Measurements from ENCODE around the gene DNAJC16. TPM values are rescaled to one million over a fixed set of nuclear protein-coding genes. Genes with fewer than 3 reads are reported as not detected.

DNAJC16 gene
- total and polyA plus RNA-seq, 9 of the 15 experiments (the other 6 are each of a cell fraction or from before 2014, with no cell fraction given), result 6.9 to 16.8 (median 12.8) TPM

DNA sequence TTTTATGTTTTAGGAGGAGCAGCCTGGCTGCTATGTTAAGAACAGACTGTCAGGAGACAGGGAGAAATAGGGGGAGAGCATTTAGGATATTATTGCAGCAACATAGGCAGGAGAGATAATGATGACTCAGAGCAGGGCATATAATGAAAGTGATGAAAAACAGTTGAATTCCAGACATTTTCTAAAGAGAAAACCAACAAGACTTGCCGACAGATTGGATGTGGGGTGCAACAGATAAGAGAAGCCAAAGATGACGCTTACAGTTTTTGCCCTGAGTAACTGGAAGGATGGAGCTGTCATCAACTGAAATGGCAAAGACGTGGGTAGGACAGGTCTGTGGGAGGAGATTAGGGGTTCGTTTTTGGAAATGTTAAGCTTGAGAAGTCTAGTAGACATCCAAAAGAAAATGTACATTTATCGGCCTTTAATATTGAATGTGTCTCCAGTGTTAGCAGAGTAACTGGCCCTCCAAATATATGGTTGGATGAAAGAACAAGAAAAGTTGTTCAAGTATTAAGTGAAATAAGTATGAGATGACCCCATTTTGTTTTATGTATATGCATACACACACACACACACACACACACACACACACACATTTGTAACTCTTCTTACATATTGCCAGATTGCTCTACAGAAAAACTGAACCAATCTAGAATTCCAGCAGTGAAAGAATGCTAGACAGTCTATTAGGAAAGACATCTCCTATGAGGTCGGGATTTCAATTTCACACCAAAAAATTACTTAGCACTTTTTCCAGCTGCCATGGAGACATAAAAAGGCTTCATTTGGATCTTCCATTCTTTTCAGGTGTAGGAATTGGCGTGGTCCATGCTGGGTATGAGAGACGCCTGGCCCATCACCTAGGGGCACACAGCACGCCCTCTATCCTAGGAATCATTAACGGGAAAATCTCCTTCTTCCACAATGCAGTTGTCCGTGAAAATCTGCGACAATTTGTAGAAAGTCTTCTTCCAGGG, 17.2 kb downstream of the DNAJC16 start (continued):
- TF ChIP-seq, protein P1, sequence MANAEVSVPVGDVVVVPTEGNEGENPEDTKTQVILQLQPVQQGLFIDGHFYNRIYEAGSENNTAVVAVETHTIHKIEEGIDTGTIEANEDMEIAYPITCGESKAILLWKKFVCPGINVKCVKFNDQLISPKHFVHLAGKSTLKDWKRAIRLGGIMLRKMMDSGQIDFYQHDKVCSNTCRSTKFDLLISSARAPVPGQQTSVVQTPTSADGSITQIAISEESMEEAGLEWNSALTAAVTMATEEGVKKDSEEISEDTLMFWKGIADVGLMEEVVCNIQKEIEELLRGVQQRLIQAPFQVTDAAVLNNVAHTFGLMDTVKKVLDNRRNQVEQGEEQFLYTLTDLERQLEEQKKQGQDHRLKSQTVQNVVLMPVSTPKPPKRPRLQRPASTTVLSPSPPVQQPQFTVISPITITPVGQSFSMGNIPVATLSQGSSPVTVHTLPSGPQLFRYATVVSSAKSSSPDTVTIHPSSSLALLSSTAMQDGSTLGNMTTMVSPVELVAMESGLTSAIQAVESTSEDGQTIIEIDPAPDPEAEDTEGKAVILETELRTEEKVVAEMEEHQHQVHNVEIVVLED (CRISPR knock-in tag; IDR thresholded peaks at IDR 0.05), result no peak
- no peak for TF ChIP-seq ZNF3 (CRISPR knock-in tag; IDR thresholded peaks at IDR 0.05)
- TF ChIP-seq NR2C1 (IDR thresholded peaks at IDR 0.05), result peak; percentile 47; the same call in 1 of the 2 replicates
- TF ChIP-seq NR2C1 (tag; IDR thresholded peaks at IDR 0.05), result peak; percentile 56
- no peak for TF ChIP-seq ZNF586 (CRISPR knock-in tag; conservative IDR thresholded peaks at IDR 0.05)
- peak in 1 of 2 experiments; percentile 5; a peak in 1 of 4 replicates for TF ChIP-seq NRF1 (conservative IDR thresholded peaks at IDR 0.05 in 1 of 2, IDR thresholded peaks at IDR 0.05 in 1 of 2)
- 0 out of 4 replicates have a peak, but pooled peaks of 1 of the 2 experiments have one; percentile 39 for TF ChIP-seq ETV6 (IDR thresholded peaks at IDR 0.05; ENCODE audit: borderline replicate concordance in 1 of 2, low read depth in 2 of 2, low read length in 1 of 2)
- no peak for TF ChIP-seq ETV6 (CRISPR knock-in tag; IDR thresholded peaks at IDR 0.05; ENCODE audit: borderline replicate concordance)
- peak; percentile 100 for TF ChIP-seq ARID1B (IDR thresholded peaks at IDR 0.05)
- no peak for TF ChIP-seq ZFP30 (CRISPR knock-in tag; IDR thresholded peaks at IDR 0.05; ENCODE audit: borderline replicate concordance)
- TF ChIP-seq, protein P2, sequence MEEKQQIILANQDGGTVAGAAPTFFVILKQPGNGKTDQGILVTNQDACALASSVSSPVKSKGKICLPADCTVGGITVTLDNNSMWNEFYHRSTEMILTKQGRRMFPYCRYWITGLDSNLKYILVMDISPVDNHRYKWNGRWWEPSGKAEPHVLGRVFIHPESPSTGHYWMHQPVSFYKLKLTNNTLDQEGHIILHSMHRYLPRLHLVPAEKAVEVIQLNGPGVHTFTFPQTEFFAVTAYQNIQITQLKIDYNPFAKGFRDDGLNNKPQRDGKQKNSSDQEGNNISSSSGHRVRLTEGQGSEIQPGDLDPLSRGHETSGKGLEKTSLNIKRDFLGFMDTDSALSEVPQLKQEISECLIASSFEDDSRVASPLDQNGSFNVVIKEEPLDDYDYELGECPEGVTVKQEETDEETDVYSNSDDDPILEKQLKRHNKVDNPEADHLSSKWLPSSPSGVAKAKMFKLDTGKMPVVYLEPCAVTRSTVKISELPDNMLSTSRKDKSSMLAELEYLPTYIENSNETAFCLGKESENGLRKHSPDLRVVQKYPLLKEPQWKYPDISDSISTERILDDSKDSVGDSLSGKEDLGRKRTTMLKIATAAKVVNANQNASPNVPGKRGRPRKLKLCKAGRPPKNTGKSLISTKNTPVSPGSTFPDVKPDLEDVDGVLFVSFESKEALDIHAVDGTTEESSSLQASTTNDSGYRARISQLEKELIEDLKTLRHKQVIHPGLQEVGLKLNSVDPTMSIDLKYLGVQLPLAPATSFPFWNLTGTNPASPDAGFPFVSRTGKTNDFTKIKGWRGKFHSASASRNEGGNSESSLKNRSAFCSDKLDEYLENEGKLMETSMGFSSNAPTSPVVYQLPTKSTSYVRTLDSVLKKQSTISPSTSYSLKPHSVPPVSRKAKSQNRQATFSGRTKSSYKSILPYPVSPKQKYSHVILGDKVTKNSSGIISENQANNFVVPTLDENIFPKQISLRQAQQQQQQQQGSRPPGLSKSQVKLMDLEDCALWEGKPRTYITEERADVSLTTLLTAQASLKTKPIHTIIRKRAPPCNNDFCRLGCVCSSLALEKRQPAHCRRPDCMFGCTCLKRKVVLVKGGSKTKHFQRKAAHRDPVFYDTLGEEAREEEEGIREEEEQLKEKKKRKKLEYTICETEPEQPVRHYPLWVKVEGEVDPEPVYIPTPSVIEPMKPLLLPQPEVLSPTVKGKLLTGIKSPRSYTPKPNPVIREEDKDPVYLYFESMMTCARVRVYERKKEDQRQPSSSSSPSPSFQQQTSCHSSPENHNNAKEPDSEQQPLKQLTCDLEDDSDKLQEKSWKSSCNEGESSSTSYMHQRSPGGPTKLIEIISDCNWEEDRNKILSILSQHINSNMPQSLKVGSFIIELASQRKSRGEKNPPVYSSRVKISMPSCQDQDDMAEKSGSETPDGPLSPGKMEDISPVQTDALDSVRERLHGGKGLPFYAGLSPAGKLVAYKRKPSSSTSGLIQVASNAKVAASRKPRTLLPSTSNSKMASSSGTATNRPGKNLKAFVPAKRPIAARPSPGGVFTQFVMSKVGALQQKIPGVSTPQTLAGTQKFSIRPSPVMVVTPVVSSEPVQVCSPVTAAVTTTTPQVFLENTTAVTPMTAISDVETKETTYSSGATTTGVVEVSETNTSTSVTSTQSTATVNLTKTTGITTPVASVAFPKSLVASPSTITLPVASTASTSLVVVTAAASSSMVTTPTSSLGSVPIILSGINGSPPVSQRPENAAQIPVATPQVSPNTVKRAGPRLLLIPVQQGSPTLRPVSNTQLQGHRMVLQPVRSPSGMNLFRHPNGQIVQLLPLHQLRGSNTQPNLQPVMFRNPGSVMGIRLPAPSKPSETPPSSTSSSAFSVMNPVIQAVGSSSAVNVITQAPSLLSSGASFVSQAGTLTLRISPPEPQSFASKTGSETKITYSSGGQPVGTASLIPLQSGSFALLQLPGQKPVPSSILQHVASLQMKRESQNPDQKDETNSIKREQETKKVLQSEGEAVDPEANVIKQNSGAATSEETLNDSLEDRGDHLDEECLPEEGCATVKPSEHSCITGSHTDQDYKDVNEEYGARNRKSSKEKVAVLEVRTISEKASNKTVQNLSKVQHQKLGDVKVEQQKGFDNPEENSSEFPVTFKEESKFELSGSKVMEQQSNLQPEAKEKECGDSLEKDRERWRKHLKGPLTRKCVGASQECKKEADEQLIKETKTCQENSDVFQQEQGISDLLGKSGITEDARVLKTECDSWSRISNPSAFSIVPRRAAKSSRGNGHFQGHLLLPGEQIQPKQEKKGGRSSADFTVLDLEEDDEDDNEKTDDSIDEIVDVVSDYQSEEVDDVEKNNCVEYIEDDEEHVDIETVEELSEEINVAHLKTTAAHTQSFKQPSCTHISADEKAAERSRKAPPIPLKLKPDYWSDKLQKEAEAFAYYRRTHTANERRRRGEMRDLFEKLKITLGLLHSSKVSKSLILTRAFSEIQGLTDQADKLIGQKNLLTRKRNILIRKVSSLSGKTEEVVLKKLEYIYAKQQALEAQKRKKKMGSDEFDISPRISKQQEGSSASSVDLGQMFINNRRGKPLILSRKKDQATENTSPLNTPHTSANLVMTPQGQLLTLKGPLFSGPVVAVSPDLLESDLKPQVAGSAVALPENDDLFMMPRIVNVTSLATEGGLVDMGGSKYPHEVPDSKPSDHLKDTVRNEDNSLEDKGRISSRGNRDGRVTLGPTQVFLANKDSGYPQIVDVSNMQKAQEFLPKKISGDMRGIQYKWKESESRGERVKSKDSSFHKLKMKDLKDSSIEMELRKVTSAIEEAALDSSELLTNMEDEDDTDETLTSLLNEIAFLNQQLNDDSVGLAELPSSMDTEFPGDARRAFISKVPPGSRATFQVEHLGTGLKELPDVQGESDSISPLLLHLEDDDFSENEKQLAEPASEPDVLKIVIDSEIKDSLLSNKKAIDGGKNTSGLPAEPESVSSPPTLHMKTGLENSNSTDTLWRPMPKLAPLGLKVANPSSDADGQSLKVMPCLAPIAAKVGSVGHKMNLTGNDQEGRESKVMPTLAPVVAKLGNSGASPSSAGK (IDR thresholded peaks at IDR 0.05), result no peak; the same call in 1 of the 2 replicates
- no peak for TF ChIP-seq ZNF143 (CRISPR knock-in tag; IDR thresholded peaks at IDR 0.05)
- TF ChIP-seq SMARCA4 (IDR thresholded peaks at IDR 0.05), result peak; percentile 100
- TF ChIP-seq NFIX (CRISPR knock-in tag; IDR thresholded peaks at IDR 0.05; ENCODE audit: low read depth), result no peak

Measured in K562 (cell line).